HG03565 (cell line): ENCODE results near the gene DNAJA3.

ENCODE experiments used
- ATAC-seq: cut with Tn5 transposase; IDR thresholded peaks from one replicate; pipeline ENCODE4 v1.9.1; 2021; ENCODE audit warnings: mild to moderate bottlenecking, moderate library complexity; ENCODE audit not compliant: unreplicated experiment

Gene DNAJA3

DNA sequence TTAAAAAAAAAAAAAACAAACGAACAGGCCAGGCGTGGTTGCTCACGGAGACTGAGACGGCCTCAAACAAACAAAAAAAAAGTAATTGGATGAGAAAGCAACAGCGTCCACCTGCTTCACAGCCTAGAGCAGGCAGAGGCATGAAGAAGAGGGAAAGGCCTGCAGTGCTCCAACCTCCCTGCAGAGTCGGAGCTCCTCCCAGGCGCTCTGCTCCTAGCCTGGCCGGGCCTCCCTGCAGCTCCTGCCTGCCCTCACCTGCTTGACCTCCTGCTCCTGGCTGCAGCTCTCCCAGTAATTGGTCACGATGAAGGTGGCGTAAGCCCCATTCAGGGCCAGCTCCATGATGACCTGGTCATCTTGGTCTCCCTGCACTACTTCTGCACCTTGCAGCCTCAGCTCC, 43.3 kb downstream of the DNAJA3 start:
- no peak for ATAC-seq

DNA sequence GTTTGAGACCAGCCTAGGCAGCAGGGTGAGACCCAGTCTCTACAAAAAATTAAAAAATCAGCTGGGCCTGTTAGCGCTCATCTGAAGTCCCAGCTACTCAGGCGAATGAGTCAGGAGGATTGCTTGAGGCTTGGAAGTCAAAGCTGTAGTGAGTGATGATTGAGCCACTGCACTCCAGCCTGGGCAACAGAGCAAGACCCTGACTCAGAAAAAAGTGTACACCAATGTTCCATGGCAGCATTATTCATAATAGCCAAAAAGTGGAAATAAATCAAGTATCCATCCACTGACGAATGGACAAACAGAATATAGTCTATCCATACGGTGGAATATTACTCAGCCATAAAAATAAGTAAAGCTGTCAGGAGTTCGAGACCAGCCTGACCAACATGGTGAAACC, 46.2 kb downstream of the DNAJA3 start:
- no peak for ATAC-seq

DNA sequence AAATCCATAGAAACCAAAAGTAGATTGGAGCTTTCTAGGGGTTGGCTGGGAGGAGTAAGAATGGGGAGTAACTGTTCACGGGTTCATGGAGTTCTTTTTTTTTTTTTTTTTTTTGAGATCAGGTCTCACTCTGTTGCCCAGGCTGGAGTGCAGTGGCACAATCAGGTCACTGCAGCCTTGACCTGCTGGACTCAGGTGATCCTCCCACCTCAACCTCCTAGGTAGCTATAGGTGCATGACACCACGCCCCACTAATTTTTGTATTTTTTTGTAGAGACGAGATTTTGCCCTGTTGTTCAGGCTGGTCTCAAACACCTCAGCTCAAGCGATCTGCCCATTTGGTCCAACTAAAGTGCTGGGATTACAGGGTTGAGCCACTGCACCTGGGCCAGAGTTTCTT, 47.2 kb downstream of the DNAJA3 start:
- ATAC-seq = no peak

DNA sequence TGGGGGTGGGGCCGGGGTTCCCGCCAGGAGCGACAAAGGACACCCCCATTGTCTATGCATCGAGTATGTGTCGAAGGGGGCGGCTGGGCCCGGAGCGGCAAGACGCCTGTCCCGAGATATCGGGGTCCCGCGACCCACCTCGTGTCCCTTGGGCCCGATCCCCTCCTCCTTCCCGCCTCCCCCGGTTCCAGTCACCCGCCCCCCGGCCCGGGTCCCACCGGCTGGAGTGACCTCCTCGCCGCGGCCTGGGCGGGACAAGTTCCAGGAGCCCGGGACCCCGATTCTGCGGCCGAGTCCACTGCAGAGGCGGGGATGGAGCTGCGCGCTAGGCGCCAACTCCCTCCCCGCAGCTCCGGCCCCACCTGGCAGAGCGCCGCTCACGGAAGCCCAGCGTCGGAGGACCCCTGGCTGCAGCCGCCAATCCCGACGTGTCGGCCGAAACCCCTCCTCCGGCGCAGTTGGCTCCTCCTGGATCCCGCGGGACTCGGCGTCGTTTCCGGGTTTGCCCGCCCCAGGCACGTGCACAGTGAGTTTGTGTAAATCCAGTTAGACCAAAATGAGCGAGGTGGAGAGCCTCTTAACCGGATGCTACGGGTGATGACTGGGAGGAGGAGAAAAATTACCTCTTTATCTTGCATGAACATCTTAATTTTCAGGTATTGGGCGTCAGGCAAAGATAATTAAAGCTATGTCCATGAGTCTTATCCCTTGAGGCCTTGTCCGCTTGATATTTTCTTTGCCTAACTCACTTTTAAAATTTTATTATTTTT, 48.7 kb downstream of the DNAJA3 start, which contains the start of gene NMRAL1:
Gene NMRAL1 (minus strand): TSS at position 434 of the 770 bp plus-strand sequence. CDS start 493 bp downstream, outside the sequence.
- ATAC-seq = no peak

DNA sequence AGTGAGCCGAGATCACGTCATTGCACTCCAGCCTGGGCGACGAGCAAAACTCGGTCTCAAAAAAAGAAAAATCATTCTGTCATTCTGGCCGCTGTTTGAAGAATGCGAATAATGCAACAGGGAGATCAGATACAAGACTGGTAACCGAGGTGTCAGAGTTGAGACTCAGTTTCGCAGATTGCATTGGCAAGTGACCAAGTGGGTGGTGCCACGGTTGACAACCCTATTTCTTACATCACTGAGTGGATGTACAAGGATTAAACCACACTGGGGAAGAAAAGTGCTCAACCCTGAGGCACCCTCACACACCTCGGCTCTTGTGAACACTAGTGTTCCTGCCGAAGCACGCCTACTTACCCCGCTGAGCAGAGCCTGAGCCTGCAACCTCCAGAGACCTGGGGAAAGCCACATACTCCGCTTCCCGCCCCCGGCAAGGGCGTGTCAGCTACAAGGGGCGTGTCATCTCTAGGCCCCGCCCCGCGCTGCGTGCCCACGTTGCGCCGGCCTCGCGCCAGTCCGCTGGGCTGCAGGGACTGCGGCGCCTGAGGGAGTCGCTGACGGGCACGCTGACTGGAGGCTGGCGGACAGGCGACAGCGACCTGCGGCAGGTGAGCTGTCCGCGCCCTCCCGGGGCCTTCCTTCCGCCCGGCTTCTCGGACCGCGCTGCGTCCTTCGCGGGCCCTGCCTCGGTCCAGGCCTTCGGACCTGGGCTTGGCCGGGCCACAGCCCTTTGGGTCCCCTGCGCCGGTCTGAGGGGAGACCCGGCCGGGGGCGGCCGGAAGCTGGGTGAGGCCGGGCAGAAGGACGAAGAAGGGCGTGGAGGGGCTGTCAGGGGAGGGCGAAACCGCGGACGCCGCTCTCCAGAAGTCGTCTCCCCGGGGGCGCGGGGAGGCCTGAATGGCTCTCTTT, 50.5 kb downstream of the DNAJA3 start, which contains the start of gene HMOX2:
Gene HMOX2 (plus strand): TSS at position 519 of the 909 bp plus-strand sequence. CDS start 29,127 bp downstream, outside the sequence.
- peak; percentile 86 for ATAC-seq

DNA sequence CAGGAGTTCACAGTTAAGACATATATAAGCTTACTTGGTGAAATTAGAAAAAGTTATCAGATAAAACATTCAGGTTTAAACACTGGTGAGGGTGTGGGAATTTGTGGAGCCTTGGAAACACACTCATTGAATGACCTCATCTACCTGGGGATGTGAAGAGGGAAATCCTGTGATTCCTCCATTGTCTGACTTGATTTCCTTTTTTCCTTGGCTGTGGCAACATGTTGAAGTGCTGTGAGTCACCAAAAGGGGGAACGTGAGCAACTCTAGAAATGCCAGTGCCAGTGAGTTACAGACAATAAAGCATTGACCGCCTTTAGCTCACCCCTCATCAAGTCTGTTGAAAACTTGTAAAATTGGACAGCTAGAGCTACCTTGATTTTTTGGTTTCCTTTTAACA, 52.3 kb downstream of the DNAJA3 start:
- ATAC-seq = no peak

DNA sequence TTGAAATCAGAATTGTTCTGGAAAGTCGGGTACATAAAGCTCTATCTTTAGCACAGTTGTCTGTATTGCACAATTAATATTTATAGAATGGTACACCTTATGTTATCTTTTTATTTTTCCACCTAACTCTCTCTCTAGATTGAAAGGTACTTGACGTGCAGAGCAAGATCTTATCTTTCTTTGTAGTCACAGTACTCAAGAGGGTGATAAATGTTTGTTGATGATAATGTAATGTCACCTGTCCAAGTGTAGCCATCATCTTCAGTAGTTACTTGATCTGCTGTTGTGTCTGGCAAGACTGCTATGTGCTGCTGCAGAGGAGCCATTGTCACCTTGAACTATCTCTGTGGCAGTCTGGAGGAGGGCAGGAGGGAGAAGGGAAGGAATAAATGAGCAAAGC, 55.9 kb downstream of the DNAJA3 start:
- no peak for ATAC-seq

DNA sequence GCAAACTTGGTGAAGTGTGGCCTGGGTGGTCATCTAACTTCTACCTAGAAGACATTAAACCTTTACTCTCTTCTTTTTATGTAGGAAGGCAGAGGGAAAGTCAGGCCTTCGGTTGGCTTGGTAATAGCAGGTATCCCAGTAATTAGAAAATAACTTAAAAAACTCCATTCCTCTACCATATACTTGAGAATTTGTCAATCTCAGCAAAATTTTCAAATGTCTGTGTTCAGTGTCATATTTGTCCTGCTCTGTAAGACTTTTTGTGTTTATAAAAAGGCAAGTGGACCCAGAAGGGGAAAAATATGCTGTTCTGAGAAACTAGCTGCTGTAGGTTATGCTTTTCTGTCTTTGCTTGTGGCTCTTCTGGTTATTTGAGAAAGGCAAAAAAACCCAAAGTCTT, 56.3 kb downstream of the DNAJA3 start:
- ATAC-seq = no peak

DNA sequence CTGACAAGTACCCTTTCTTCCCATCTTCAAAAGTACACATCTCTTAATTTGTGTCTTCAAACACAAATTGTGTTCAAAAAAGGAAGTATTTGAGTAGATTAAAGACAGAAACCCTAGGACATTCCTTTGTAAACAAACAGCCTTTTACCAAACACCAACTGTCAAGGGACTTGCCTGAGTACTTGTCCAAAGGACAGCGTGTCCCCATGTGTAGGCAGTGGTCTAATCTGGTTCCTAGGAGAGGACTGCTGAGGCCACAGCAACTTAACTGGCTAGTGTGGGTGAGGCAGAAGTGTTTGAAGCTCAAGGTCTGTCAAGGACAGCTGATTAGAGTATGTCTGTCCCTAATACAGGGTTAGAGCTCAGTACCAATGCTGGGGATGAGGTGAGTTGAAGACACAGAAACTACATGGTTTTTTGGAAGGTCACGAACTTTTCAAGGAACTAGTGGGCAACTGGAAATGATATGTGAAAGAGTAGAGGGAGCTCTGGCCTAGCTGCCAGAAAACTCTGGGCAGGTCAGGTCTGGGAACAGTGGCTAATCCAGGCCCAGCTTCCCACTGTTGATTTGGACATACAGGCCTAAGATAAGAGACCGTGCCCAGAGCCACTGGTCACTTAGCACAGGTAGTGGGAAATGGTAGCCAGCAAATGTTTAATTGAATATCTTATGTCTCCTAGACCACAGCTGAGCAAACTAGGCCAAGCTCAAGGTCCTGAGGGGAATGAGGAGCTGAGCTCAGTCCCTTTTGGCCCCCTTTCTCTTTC, 60.6 kb downstream of the DNAJA3 start:
- no peak for ATAC-seq

DNA sequence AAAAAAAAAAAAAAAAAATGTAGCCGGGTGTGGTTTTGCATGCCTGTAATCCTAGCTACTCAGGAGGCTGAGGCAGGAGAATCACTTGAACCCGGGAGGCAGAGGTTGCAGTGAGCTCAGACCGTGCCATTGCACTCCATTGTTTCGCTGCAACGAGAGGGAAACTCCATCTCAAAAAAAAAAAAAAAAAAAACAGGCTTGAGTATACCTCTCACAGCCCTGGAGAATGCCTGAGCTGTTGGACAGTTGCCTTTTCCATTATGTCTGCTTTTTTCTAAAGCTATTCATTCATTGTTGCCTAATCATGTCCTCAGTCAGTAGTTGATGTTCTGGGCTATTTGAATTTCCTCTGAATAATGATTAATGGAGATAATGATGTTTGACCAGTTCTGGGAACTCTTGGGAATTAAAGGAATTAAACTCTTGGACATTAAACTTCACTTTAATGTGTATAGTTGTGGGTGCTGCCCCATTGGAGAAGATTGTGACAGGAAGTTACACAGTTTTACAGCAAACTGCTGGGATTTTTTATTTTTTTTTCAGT, 62.4 kb downstream of the DNAJA3 start:
- no peak for ATAC-seq

DNA sequence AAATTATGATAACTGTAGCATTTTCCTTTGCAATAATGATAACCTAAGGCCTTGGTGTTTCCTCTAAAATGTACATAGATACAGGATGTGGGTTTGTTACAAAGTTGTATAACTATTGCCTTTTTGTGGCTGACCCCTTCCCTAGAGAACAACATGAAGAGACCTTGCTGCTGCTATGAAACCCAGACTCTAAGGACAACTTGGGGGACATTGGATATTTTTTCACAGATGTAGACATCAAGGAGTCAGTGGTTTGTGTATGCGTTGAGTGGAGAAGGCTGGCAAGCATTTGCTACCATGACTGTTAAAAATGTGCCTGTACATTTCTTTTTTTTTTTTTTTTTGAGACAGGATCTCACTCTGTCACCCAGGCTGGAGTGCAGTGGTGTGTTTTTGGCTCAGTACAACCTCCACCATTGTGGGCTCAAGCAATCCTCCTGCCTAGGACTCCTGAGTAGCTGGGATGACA, 62.9 kb downstream of the DNAJA3 start:
- no peak for ATAC-seq

DNA sequence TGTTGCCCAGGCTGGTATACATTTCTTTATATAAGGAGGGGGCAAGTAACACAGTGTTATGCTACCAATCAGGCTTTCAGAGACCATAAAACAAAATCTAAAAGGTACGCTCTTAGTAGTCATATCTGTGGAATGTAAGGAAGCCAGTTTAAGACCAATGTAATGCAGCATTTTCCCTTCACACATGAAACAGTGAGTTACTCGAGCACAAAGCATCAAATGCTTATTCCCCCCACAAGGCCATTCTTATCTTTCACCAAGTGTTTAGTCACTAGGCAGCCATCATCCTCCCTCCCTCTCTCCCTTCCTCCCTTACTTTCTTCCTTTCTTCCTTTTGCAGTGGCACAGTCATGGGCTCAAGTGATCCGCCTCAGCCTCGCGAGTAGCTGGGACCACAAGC, 63.4 kb downstream of the DNAJA3 start:
- ATAC-seq = no peak

DNA sequence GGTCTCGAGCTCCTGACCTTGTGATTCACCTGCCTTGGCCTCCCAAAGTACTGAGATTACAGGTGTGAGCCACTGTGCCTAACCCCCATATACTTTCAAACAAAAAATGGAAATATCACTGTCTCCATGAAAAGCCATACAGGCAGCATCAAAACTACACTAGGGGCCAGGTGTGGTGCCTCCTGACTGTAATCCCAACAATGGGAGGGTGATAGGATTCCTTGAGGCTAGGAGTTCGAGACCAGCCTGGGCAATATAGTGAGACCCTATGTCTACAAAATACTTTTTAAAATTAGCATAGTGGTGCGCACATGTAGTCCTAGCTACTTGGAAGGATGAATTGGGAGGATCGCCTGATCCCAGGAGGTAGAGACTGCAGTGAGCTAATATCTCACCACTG, 66.2 kb downstream of the DNAJA3 start:
- ATAC-seq = no peak

DNA sequence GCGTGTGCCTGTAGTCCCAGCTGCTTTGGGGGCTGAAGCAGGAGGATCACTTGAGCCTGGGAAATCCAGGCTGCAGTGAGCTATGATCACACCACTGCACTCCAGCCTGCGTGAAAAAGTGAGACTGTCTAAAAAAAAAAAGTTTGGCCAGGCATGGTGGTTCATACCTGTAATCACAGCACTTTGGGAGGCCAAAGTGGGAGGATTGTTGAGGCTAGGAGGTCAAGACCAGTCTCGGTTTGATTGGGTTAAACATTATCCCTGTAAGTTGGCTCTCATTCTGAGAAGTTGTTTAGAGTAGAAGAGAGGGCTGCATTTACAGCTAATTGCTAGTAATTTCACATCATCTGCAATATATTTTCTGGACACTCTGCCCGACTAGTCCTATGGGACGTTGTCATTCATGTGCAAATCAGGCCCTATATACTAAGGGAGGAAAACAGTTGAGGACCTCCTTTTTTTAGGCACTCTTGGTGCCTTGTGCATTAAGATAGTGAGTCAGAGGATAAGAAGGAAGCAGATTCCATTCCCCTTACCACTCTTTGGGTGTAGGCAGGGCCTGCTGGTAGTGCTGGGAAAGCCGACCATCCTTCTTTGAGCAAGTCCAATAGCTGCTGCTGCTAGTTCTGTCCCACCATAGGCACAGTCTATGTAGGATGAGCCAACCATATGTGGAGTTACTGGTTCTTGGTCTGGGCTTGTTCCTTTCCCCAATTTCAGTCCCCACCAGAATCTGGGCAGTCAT, 69.2 kb downstream of the DNAJA3 start:
- ATAC-seq = no peak

DNA sequence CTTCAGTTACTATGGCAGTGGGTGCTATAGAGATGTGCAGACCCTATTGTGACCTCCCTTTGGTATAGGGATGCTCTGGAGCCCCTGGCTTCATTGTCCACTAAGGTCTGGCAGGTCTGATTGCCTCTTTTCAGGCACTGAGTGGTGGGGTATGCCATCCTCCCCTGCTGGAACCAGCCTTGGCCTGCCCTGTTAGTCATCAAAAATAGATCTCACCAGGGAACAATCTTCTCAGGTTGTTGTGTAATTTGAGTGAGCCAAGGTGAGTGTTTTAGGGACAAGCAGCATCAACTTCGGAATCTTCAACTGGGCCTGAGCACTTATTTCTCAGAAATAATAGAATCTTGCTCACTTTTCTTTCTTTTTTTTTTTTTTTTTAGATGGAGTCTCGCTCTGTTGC, 70.1 kb downstream of the DNAJA3 start:
- ATAC-seq = no peak

DNA sequence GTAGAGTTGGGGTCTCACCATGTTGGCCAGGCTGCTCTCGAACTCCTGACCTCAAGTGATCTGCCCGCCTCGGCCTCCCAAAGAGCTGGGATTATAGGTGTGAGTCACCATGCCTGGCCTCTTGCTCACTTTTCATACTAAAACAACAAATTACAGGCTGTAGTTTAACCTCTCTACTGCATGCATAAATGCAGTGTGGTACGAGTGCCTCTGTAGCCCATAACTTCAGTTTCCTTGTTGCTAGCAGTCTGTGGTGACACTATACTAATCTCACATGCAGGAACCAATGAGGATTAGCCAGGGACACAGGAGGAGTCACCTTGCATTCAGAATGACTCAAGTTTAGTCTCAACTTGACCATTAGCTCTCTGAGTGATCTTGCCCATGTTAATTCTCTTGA, 70.6 kb downstream of the DNAJA3 start:
- no peak for ATAC-seq

DNA sequence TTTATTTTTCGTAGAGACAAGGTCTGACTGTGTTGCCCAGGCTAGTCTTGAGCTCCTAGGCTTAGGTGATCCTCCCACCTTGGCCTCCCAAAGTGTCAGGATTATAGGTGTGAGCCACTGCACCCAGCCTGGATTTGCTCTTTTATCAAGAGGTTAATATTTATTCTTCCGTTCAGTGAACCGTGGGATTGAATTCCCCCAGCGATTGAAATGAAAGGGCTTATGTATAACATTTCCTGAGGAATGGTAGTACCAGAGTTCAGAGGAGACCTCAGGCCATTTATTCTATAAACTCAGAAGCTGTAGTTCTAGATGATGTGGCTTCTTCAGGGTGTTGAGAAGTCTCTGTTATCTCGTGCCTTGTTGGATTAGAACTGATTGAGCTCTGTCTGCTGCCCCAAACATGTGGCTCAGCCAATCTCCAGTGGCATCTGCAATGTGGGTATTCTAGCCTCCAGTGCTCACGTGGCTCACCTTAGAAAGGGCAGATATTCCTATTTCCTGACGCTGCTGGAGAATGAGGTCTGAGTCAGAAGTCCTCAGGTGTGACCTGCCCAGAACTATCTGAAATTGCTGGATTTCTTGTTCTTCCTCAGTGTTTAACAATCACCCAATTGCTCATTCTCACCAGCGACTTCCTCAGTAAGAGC, 73.0 kb downstream of the DNAJA3 start:
- no peak for ATAC-seq

DNA sequence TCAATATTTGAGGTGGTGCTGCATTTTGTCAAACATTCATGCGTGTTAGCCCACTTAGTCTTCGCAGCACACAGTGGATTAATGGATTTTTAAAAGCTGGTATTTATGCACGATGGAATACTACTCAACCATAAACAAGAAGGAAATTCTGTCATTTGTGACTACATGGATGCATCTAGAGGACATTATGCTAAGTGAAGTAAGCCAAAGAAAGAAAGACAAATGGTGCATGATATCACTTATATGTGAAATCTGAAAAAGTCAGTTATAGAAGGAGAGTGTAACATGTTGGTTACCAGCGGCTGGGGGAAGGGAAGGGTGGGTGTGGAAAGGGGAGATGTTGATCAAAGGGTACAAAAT, 73.5 kb downstream of the DNAJA3 start:
- ATAC-seq = no peak

DNA sequence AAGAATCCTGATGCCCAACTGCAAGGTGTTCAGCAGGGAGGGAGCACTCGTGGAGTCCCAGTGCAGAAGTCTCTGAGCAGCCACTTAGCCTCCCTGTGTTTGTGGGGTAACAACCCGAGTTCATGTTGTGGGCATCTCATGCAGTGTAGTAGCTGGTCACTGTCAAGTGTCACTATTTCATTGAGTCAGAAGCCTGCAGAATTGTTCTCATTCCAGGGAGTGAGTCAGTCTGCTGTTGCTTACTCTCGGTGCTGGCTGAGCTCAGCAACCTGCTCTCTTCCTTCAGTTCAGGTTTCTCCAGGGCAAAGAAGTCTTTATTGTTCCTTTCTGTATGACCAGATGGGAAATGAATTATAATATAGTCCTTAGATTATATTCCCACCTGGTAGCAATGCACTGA, 74.6 kb downstream of the DNAJA3 start:
- ATAC-seq = no peak

DNA sequence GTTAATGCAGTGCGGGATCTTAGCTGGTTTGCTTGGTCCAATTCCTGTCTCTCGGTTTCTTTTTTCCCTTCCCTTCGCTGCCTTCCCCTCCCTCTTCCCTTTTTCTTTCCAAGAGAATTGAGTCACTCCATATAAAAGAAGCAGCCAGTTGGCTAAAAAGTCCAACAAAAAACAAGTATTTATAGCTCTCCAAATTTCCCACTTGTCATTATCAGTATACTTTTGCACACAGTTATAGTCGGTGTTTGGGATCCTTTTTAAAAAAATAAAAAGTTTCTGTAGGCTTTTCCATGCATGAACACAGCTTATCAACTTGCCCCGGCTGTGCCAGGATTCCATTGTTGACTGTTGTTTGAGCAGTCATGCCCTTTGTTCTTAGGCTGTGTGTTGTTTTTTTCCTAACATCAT, 75.4 kb downstream of the DNAJA3 start:
- no peak for ATAC-seq
